Loucy (cell line): ENCODE measurements around the gene PCNX4.

ENCODE experiments used
- CTCF ChIP-seq: fragments of 200-600 bp; sonication (generic); conservative IDR thresholded peaks from 2 replicates; pipeline ENCODE4 v1.5.1; 2014; ENCODE audit warnings: mild to moderate bottlenecking, antibody characterized with exemption, low read length
- EZH2phosphoT487 ChIP-seq: fragments of 200-600 bp; IDR thresholded peaks from 2 replicates; pipeline ENCODE4 v1.6.1; 2018; ENCODE audit warnings: antibody characterized with exemption, mild to moderate bottlenecking, moderate library complexity, borderline replicate concordance

GRCh38 chr14:60189923-60190840 is 98.5 kb downstream of the PCNX4 start:
- no peak for TF ChIP-seq CTCF
- no peak for TF ChIP-seq EZH2phosphoT487
